ENCODE results near the gene AGAP3. TPM values are rescaled to one million over a fixed set of nuclear protein-coding genes. Genes with fewer than 3 reads are reported as not detected.

AGAP3 gene
- total RNA-seq, 4 donors from 2014 or later, result 34.6 to 53.0 (median 47.9) TPM

DNA sequence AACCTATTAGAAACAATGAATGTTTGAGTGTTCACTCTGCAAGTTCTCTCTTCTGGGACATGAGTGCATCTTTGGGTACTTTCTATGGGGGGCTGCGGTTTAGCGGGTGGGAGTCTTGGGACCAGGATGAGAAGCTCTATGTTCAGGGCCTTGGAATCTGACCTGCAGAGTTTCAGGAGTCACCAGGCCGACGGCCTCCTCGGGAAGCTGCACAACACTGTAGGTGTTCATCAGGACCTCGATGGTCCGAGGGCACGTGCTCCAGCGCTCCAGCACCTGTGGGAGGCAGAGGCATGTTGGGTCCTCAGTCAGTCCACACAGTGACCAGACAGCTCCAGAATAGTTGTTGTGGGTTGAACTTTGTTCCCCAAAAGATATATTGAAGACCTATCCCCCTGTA lies 90.1 kb downstream of the AGAP3 start:
- DNase-seq (ENCODE audit: low spot score) (no peak), ATAC-seq (ENCODE audit: low FRiP score) (no peak)
- TF ChIP-seq, protein P1, sequence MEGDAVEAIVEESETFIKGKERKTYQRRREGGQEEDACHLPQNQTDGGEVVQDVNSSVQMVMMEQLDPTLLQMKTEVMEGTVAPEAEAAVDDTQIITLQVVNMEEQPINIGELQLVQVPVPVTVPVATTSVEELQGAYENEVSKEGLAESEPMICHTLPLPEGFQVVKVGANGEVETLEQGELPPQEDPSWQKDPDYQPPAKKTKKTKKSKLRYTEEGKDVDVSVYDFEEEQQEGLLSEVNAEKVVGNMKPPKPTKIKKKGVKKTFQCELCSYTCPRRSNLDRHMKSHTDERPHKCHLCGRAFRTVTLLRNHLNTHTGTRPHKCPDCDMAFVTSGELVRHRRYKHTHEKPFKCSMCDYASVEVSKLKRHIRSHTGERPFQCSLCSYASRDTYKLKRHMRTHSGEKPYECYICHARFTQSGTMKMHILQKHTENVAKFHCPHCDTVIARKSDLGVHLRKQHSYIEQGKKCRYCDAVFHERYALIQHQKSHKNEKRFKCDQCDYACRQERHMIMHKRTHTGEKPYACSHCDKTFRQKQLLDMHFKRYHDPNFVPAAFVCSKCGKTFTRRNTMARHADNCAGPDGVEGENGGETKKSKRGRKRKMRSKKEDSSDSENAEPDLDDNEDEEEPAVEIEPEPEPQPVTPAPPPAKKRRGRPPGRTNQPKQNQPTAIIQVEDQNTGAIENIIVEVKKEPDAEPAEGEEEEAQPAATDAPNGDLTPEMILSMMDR (IDR thresholded peaks at IDR 0.05), result no peak

DNA sequence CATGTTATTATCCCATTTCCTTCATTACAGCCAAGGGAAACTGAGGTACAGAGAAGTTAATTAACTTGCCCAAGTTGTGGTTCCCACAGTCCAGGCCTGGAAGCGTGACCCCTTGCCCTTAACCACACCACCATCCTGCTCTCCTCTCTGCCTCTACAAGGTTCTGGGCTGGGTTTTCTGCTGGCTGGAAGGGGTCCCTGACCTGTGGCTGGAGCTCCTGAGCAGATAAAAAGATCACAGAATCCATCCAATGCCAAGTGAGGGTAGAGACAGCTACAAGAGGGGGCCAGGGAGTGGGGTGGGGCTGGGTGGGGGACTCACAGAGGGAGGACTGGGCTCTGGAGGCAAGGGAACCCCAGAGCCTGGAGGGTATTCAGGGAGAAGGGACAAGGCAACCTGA lies 91.0 kb downstream of the AGAP3 start:
- ATAC-seq (ENCODE audit: low FRiP score) (no peak), DNase-seq (ENCODE audit: low spot score) (no peak)
- TF ChIP-seq, protein P1 (IDR thresholded peaks at IDR 0.05), result no peak

DNA sequence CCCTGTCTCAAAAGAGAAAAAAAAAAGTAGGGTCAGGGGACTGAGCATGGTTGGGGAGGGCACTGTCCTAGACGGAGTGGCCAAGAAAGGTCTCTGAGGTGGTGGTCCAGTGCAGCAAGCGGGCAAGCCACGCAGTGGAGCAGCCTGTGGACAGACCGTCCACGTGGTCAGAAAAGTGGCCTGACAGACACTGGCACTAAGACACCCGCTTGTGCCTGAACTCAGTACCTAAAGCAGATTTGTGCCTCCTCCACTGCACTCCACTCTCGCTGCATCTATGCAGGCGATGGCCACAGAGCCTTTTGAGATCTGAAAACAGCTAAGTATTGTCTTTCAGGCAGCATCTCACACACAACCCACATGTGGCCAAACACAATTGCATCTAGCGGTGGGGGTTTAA lies 92.0 kb downstream of the AGAP3 start:
- ATAC-seq (ENCODE audit: low FRiP score) (no peak), DNase-seq (ENCODE audit: low spot score) (no peak)
- TF ChIP-seq, protein P1 (IDR thresholded peaks at IDR 0.05), result no peak

DNA sequence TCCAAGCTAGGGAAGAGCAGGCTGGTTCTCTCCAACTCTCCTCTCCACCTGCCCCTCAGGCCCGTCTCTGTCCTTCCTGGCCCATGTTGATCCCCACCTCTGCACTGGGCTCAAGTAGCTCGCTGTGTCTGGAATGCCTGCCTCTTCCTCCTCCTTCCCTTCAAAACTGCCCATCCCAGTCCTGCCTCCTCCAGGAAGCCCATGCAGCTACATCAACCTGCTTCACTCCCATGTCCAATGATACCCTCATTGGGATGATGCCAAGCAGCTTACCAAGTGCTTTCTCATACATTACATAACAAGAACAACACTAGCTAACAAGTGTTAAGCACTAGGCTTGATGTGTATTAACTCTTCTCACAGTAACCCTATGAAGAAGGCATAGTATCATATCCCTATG lies 92.6 kb downstream of the AGAP3 start:
- TF ChIP-seq, protein P1 (IDR thresholded peaks at IDR 0.05), result no peak
- no peak for DNase-seq (ENCODE audit: low spot score)
- no peak for ATAC-seq (ENCODE audit: low FRiP score)

DNA sequence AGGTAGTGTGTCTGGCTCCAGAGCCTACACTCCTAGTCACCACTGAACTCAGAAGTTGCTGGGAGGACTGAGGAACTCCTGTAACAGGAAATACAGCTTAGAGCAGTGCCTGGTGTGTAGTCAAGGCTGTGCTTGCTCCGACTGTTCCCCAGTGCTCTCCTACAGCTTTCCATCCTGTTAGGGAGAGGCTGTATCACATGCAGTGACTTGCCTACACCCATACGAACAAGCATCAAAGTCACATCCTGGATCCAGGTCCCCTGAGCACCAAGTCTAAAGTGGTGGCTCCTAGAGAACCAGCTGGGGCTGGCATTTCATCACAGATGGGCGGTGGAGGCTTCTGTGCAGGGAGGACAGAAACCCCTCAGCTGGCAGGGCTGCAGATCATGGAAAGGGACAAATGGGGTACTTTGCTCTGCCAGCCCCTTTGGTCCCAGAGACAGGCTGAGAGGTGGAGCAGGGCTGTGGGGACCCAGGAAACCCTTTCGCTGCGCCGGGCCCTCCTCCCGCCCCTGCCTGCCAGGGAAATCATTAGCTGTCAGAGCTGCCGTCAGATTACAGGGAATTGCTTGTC lies 93.1 kb downstream of the AGAP3 start:
- no peak for ATAC-seq (ENCODE audit: low FRiP score)
- no peak for DNase-seq (ENCODE audit: low spot score)

DNA sequence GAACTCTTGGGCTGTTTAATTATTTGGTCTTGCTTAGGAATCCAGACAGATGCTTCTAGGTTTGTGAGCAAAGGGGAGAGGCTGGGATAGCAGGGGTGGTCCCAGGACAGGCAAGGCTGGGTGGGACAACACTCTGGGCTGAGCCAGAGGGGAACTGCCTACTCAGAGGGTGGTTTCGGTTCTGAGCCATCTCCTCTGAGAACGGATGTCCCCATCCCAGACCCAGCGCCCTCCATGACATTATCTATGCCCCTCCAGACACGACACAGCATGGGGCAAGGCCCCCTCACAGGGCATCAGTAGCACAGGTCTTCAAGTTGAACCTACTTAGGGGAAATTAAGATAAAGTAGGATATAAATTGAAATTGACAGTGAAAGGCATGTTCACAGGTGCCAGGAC lies 93.7 kb downstream of the AGAP3 start:
- TF ChIP-seq, protein P1 (IDR thresholded peaks at IDR 0.05), result no peak
- DNase-seq (ENCODE audit: low spot score) (no peak), ATAC-seq (ENCODE audit: low FRiP score) (no peak)

More for the DNA sequence above, 93.1 kb downstream of the AGAP3 start:
- TF ChIP-seq, protein P1 (IDR thresholded peaks at IDR 0.05), result no peak

DNA sequence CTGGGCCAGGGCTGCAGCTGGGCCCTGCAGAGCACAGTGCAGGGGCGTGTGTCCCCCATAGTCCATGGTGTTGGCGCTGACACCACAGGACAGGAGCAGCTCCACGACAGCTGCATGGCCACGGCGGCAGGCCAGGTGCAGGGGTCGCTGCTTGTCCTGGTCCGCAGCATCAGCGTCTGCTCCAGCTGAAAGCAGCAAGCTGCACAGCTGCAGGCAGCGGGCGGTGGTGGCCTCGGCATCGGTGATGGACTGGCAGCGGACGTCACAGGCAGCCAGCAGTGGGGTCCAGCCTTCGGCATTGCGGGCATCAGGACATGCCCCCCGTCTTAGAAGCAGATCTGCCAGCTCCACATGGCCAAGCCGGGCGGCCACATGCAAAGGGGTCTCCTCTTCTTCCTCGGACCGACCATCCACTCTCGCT lies 94.7 kb downstream of the AGAP3 start:
- TF ChIP-seq, protein P1 (IDR thresholded peaks at IDR 0.05), result no peak
- ATAC-seq (ENCODE audit: low FRiP score) (no peak), DNase-seq (ENCODE audit: low spot score) (no peak)

Measured in omental fat pad (tissue), 4 donors.